WTC11 (cell line): Measurements from ENCODE around the gene LRRC27.

Source experiments
- ATF2 ChIP-seq: sonication (generic); formaldehyde crosslinking; IDR thresholded peaks from 2 replicates; pipeline ENCODE4 v1.8.1; 2022; ENCODE audit warnings: low read depth, missing genetic modification reagents, borderline replicate concordance
- CDX4 ChIP-seq: fragments of 250-450 bp; sonication (Bioruptor Pico); IDR thresholded peaks from 2 replicates; pipeline ENCODE4 v1.9.0; 2021; ENCODE audit warnings: moderate library complexity, mild to moderate bottlenecking, inconsistent platforms, borderline replicate concordance
- CREM ChIP-seq: sonication (generic); formaldehyde crosslinking; IDR thresholded peaks from 2 replicates; pipeline ENCODE4 v1.8.1; 2022; ENCODE audit warnings: mild to moderate bottlenecking, missing genetic modification reagents, moderate library complexity
- CTCF ChIP-seq: fragments of 200-600 bp; IDR thresholded peaks from 2 replicates; pipeline ENCODE4 v1.8.0; 2022; ENCODE audit warnings: antibody characterized with exemption
- E2F1 ChIP-seq: sonication (generic); formaldehyde crosslinking; IDR thresholded peaks from 2 replicates; pipeline ENCODE4 v1.8.0; 2022; ENCODE audit warnings: mild to moderate bottlenecking, missing genetic modification reagents
- FOXP1 ChIP-seq: sonication (generic); formaldehyde crosslinking; IDR thresholded peaks from 2 replicates; pipeline ENCODE4 v1.8.0; 2022; ENCODE audit warnings: missing genetic modification reagents, mild to moderate bottlenecking, moderate library complexity, borderline replicate concordance
- FOXP4 ChIP-seq: sonication (generic); formaldehyde crosslinking; IDR thresholded peaks from 2 replicates; pipeline ENCODE4 v1.8.0; 2022; ENCODE audit warnings: mild to moderate bottlenecking, missing genetic modification reagents
- JUN ChIP-seq: sonication (generic); formaldehyde crosslinking; IDR thresholded peaks from 2 replicates; pipeline ENCODE4 v1.8.0; 2023; ENCODE audit warnings: mild to moderate bottlenecking, missing genetic modification reagents
- MAX ChIP-seq: sonication (generic); formaldehyde crosslinking; IDR thresholded peaks from 2 replicates; pipeline ENCODE4 v1.8.0; 2022; ENCODE audit warnings: mild to moderate bottlenecking, missing genetic modification reagents
- MXD4 ChIP-seq: fragments of 250-450 bp; sonication (Bioruptor Pico); IDR thresholded peaks from 2 replicates; pipeline ENCODE4 v1.8.0; 2021; ENCODE audit warnings: mild to moderate bottlenecking, moderate library complexity, borderline replicate concordance
- NR1H2 ChIP-seq: sonication (generic); formaldehyde crosslinking; IDR thresholded peaks from 2 replicates; pipeline ENCODE4 v1.9.0; 2021; ENCODE audit warnings: mild to moderate bottlenecking, moderate library complexity, missing genetic modification reagents
- NR2C2 ChIP-seq: sonication (generic); formaldehyde crosslinking; IDR thresholded peaks from 2 replicates; pipeline ENCODE4 v1.8.0; 2022; ENCODE audit warnings: mild to moderate bottlenecking, missing genetic modification reagents
- TP53 ChIP-seq: sonication (generic); formaldehyde crosslinking; IDR thresholded peaks from 2 replicates; pipeline ENCODE4 v1.8.1; 2023; ENCODE audit warnings: mild to moderate bottlenecking, missing genetic modification reagents
- ZNF263 ChIP-seq: sonication (generic); formaldehyde crosslinking; IDR thresholded peaks from 2 replicates; pipeline ENCODE4 v1.8.1; 2022; ENCODE audit warnings: low read depth, mild to moderate bottlenecking, moderate library complexity, missing genetic modification reagents

- TF ChIP-seq FOXP1 (CRISPR knock-in tag) (no peak), CTCF (no peak), FOXP4 (no peak), MXD4 (CRISPR knock-in tag) (no peak), CDX4 (CRISPR knock-in tag) (no peak), NR1H2 (CRISPR knock-in tag) (no peak), ZNF263 (CRISPR knock-in tag) (no peak), MAX (CRISPR knock-in tag) (no peak), TP53 (CRISPR knock-in tag) (no peak), CREM (CRISPR knock-in tag) (no peak), E2F1 (CRISPR knock-in tag) (no peak), JUN (CRISPR knock-in tag) (no peak), ATF2 (CRISPR knock-in tag) (no peak), NR2C2 (CRISPR knock-in tag) (no peak)
Observed at GRCh38 chr10:132409667-132410028, 77.7 kb downstream of the LRRC27 start.
